AML-193 (cell line): ENCODE measurements around the gene EML1.
"Not testable (repeated sequence)": the region's sequence is repeated elsewhere in the genome, so short reads cannot be mapped to it uniquely, and the experiment has no call there.

Experiments
- DNase-seq, 2 experiments: peaks; one replicate each; lab custom pipeline; 2025; lab: John Stamatoyannopoulos, UW

EML1 gene

DNA sequence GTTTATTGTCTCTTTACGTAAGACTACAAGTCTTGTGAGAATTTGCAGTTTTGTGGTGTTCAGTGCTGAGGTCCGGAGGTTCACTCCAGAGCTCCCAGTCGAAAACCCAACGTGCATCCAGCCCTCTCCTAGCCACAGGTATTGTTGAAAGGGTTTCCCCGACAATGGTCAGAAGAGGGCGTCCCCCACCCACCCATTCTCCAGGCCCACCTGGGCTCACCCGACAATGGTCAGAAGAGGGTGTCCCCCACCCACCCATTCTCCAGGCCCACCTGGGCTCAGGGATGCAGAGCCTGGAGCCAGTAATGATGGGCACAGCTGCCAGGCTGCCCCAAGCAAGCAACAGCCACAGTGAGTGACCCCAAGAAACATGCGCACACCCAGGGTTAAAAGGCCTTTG, 145.2 kb downstream of the EML1 start:
- DNase-seq = no peak

DNA sequence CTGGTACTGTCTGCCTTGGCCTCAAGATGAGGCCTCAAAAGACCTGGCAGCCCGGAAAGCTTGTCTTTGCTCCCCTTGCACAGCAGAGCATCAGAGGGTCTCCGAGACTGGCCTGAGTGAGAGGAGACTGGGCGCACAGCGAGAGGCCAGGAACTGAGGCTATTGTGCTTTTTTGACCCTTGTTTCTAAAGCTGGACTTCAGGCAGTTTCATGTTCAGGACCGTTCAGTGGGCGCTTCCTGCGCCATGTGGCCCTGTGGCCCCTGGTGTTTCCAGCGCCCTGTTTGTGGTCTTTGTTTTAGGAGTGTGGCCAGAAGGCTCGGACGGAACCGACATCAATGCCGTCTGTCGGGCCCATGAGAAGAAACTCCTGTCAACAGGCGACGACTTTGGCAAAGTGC, 145.7 kb downstream of the EML1 start:
- DNase-seq = no peak

DNA sequence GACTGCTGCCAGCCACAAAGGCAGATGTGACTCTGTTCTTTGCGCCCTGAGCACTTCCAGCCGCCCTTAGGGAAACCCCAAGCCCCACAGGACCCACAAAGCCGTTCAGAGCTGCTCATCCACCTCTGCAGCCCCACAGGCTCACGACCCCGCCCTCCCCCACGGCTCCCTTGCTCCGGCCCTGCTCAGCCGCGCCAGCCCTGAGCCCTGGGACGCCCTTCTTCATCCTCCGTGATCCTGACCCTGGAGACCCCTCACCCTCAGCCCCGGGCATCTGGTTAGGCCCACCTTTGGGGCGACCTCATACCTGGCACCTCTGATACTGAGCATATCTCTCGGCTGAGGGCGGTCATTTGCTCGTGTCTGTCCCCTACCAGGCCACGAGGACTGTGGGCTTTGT, 146.2 kb downstream of the EML1 start:
- no peak for DNase-seq

DNA sequence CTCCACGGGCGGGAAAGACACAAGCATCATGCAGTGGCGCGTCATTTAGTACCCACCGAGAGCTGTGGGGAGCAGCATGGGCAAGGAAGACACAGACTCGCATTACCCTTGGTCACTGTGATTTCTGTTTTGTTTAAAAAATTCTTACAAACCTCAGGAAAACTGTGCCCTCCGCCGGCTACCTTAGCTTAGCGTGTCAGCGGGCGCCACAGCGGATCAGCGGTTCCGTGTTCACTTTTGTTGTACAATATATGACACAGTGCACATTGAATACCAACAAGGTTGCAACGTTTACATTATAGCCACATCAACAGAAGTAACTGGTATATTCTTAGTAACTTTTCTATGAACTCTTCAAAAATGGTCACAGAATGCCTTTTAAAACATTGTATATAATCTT, 146.9 kb downstream of the EML1 start:
- no peak for DNase-seq

DNA sequence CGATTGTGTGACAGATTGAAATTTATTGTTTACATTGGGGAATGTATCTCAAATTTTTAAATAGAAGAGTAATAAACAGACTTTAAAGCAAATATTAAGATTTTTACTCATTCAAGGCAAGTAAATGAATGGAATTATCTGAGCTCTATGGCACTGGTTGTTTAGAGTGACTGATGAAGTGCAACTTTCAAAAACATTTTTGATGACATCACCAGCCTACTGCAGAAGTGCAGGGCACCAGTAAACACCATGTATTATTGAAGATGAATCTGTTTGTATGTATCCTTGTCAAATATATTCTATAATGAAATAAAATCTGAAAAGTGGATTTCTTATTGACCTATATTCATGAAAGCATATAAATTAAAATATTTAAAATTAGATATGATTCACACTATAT, 148.0 kb downstream of the EML1 start:
- DNase-seq = no peak

DNA sequence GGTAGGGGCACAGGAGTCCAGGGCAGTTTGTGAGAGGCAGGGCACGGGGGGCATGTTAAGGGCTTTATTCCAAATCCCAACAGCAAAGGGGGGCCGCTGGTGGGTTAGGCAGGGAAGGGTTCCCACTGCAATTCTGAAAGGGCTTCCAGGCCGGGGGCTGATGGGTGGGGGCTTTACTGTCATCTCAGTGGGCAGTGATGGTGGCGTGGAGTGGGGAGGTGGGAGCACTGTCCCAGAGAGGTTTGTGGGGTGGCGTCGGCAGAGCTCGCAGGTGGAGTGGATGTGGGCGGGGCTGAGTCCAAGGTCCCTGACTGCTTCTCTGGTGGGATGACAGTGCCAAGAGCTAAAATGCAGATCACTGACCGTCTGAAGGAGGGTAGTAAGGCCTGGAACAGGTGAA, 150.4 kb downstream of the EML1 start:
- no peak for DNase-seq

DNA sequence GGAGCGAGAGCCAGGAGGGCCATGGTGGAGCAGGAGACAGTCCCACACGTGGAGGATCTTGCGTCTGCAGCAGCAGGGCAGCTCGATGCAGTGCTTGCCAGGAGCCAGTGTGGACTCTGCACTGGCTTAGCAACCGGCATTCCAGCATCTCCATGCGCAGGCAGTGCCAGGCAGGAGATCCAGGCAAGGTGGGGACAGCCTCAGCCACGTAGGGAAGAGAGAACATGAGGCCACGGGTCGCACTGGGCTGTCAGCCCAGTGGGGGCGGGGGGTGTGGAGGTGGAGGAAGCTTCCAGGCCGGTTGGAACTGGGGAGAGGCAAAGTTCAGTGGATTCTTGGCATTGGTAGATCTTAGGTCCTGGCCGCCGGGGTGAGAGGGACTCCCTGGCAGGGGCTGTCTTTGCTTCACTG, 151.0 kb downstream of the EML1 start:
- no peak for DNase-seq

DNA sequence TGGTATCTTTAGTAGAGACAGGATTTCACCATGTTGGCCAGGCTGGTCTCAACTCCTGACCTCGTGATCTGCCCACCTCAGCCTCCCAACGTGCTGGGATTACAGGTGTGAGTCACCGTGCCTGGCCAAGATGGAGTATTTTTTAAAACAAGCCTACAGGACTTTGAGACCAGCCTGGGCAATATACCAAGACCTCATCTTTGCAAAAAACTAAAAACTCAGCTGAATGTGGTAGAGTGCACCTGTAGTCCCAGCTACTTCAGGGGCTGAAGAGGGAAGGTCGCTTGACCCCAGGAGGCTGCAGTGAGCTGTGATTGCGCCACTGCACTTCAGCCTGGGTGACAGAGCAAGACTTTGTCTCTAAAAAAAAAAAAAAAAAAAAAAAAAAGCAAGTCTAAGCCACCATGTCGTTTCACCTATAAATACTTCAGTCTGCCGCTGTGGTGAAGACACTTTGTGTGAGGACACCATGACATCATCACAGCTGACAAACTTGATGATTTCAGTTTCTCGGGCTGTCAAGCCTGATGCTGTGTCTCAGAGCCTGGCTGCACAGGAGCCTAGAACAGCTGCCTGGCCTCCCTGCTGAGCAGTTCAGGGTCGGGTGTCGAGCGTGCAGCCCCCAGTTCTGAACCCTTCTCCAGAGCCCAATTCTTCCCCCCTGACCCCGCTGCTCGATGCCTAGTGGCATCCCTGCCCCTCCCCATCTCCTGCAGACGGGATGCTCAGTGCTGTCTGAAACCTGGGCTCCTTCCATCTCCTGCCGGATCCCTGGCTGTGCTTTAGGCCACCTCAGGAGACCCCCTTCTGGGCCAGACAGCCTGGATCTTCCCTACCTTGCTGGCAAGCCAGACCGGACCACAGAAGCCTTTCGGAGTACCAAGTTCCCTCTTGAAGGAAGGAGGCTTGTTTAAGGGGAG, 152.8 kb downstream of the EML1 start:
- DNase-seq = no peak

DNA sequence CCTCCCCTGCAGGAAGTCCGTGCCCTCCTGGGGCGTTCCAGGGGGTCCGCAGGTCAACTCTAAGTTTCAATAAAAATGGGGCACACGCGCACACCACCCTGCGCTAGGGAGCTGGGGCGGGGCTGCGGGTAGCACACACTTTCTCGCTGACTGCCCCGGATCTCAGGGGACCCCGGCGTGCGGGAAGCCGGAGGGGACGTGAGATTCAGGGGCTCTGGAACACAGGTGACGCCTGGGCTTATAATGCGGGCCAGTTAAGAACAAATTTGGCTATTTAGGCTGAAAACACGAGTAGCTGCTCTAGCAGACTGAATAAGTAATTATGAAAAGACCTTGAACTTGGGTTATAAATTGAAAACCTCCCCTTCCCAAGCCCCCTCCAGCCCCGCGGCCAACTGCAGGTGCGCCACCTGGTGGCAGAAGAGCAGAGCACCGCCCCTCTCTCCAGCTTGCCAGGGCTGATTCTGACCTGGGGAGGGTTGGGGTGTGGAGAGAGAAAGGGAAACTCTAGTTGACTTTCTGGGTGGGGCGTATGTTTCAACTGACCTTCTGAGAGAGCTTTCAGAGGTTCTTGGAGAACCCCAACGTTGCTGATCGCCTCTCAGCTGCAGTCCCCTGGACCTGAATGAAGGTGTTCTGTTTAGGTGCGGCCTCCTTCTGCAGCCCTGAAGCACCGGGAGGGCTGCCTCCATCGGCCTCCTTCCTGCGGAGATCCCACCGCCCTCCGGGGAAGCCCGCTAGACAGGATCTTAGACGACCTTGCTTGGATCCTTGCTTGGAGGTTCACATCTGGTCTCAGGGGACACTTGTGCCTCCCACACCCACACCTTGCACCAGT, 153.7 kb downstream of the EML1 start:
- DNase-seq = peak in 1 of 2 experiments; percentile 16

DNA sequence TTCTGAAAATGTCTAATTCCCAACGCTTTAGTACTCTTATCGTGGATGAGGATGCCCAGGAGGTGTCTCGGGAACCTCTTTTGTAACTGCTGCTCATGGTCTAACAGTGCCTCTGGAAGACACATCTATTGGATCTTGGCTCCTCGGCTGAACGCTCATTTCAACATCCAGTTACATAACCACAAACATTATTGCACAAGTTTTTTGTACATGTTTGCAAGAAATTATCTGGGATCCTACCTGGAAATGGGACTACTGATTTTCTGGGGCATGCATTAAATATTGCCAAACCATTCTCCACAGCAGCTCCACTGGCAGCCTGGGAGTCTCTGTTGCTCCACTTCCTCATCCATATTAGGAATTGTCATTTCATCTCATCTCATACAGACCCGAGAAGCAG, 154.5 kb downstream of the EML1 start:
- DNase-seq = peak in 1 of 2 experiments; percentile 4

DNA sequence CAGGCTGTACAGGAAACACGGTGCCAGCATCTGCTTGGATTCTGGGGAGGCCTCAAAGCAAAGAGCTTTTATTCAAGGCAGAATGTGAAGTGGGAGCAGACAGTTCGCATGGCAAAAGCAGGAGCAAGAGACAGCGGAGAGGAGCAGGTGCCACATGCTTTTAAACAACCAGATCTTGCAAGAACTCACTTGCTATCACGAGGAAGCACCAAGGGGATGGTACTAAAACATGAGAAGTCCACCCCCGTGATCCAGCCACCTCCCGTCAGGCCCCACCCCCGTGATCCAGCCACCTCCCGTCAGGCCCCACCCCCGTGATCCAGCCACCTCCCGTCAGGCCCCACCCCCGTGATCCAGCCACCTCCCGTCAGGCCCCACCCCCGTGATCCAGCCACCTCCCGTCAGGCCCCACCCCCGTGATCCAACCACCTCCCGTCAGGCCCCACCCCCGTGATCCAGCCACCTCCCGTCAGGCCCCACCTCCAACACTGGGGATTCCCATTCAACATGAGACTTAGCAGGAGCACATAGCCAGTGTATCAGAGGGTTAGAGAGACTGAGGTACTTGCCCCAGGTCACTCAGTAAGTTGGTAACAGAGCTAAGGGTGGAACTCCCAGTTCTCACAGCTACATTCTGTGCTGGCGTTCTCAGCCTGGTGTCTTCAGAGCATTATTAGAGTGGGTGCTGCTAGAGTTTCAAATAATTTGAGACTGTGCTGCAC, 156.0 kb downstream of the EML1 start:
- not testable (repeated sequence) for DNase-seq

DNA sequence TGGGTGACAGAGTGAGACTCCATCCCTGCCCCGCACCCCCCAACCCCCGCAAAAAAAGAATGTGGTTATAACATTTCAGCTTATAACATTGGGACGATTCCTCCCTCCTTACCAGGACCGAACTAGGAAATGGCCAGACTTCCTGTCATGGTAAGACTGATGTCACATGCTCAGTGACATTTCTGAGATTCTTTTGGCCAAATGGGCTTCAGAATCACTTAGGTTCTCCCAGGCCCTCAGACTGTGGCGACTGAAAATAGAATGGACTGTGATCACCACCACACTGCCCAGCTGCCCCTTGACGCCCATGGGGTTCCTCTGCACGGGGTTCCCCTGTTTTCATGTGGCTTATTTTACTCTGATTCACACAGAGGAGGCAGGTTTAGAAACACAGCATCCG, 157.0 kb downstream of the EML1 start:
- no peak for DNase-seq

DNA sequence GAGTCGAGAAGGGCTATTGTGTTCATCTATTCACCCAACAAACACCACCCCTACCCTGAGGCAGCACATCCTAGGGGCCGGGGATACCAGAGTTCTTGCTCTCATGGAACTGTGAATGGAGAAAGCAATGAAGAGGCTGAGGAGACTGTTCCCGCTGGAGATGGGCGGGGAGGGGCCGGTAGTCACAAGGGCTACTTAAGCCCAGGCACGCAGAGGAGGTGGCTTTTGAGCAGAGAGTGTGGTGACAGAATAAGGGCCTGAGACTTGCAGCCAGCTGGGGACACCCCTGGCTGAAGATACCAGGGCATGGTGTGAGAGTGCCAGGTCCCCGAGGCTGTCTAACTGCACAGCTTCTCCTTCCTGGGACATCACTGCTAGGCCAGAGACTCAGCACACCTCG, 157.9 kb downstream of the EML1 start:
- no peak for DNase-seq

DNA sequence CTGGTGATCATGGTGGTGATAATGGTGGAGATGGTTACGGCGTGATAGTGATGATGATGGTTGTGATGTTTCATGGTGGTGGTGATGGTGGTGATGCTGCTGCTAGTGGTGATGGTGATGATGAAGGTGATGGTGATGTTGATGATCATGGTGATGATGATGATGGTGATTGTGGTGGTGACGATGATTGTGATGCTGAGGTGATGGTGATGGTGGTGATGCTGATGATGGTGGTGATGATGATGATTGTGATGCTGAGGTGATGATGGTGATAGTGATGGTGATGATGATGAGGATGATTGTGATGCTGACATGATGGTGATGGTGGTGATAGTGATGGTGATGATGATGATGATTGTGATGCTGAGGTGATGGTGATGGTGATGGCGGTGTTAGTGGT, 158.8 kb downstream of the EML1 start:
- no peak for DNase-seq

DNA sequence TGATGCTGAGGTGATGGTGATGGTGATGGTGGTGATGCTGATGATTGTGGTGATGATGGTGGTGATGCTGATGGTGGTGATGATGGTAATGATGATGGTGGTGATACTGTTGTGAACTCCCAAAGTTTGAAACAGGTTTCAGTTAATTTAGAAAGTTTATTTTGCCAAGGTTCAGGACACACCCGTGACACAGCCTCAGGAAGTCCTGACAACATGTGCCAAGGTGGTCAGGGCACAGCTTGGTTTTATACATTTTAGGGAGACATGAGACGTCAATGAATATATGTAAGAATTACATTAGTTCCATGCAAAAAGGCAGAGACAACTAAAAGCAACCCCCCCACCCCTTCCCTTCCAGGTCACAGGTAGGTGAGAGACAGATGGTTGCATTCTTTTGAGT, 159.2 kb downstream of the EML1 start:
- DNase-seq = no peak

DNA sequence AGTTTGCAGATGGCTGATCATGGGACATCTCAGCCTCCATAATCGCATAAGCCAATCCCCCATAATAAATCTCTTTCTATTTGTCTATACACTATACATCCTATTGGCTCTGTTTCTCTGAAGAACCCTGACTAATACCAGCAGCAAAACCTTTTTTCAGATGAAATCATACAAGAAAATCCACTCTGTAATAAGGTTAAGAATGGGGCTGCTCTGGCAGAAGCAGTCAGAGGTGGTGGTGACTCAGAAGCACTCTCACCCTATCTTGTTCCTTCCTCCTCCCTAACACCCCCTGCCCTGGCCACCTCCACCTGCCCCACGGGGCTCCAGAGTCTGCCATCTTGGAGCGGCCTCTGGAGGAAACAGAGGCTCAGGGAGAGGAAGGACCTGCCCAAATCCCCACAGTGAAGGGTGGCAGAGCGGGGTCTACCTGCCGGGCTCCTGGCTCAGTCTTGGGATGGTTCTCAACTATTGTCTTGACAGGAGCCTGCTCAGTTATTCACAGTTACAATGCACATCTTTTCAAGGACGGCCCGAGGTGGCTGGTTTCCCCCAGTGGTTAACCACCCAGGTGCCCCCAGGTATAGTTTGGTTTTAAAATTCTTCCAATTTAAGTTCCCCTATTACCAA, 162.7 kb downstream of the EML1 start:
- no peak for DNase-seq

DNA sequence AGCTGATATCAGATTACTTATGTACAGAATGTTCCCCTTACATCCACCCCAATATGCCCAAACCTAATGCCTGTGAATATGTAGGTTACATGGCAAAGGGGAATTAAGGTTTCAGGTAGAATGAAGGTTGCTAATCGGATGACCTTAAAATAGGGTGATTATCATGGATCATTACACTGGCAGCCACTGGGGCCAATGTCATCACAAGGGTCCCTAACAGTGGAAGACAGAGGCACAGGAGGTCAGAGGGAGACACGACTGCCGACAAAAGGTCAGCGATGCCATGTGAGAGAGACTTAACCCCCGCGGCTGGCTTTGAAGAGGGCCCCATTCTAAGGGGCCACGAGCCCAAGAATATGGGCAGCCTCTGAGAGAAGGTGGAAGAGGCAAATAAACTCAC, 165.2 kb downstream of the EML1 start:
- no peak for DNase-seq

DNA sequence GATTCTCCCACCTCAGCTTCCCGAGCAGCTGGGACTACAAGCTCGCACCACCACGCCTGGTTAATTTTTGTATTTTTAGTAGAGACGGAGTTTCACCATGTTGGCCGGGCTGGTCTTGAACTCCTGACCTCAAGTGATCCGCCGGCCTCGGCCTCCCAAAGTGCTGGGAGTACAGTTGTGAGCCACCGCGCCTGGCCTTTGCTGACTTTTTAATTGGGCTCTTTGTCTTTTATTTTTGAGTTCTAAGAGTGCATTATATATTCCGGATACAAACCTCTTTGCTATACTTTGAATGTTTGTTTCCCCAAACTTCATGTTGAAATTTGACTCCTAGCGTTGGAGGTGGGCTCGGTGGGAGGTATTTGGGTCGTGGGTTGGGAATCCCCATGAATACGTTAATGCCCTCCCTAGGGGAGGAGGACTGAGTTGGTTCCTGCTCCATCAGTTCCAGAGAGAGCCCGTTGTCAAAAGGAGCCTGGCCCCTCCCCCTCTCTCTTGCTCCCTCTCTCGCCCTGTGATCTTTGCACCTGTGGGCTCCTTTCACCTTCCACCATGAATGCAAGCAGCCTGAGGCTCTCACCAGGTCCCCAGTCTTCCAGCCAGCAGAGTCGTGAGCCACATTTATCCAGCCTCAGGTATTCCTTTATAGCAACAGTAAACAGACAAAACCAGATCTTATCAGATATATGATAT, 168.8 kb downstream of the EML1 start:
- no peak for DNase-seq

DNA sequence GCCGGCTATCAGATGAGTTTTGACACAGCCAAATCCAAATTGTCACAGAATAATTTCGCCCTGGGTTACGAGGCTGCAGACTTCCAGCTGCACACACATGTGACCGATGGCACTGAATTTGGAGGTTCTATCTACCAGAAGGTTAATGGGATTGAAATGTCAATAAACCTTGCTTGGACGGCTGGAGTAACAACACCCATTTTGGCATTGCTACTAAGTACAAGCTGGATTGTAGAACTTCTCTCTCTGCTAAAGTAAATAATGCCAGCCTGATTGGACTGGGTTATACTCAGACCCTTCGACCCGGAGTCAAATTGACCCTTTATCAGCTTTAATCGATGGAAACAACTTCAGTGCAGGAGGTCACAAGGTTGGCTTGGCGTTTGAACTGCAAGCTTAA, 171.8 kb downstream of the EML1 start:
- DNase-seq = no peak

DNA sequence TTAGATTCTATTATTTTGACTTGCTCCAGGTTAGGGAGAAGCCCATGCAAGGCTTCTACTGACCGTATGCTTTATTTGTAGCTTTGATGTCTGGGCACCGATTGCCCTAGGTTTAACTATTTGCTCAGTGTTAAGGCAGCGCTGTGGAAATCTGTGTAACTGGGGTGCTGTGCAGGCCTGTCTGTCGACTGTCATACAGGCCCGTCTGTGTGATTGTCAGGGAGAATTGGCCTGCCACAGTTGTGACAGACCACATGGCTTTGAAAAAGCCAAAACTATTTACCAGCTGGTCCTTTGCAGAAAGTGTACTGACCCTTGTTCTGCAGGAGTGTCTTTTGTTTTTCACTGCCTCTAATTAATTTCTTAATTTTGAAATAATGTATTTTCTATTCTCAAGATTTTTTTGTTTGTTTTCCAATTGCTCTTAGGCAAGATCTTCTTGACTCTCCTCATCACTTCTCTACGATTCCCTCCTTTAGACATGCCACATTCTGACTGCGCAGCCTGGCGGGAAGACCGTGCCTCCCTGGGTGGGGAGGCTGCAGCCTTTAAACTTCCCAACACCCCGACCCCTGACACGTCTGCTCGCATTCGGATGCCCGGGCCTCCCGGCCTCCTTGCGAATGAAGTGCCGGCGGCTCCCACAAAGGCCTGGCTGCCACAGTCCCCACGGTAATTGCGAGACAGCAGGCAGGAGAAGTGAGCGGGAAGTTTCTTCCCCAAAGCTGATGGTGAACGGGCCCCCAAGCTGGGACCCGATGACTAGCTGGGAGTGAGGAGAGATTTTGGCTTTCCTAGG, 173.0 kb downstream of the EML1 start:
- no peak for DNase-seq

DNA sequence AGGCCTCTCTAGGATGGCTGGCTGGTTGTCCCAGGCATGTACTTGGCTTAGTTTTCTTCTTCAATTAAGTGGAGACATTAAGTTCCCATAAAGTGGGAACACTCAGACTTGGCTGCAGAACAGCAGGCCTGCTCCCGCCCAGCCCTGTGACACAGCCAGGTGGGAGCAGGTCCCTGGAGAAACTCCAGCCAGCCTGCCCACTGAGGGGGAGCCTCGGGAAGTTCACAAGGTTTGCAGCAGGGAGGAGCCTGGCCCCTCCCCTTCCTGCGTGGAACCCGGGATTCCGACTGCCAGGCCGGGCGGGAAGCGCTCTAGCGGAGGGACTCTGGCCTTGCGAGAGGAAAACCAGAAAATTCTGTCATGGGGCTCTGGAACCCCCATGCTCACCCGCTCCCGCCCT, 173.7 kb downstream of the EML1 start:
- no peak for DNase-seq
